ENCODE results near the gene DGKQ.

Gene DGKQ

DNA sequence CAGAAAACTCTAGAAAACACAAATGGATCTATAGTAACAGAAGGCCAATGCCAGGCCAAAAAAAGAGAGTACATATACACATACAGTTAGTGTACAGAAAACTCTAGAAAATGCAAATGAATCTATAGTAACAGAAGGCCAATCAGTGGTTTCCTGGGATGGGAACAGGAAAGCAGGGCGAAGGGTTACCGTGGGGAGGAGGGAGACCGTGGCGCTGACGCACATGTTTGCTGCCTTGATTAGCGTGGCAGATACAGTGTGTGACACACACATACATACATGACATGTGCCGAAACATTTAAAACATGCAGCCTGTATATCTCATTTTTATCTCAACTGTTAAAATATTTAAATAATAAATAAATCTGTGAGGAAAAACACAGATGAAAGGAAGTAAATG is 55.9 kb downstream of the DGKQ start:
- peaks cover 43 to 51% of the 10 kb centered on the region in 2 experiments for H3K4me1 ChIP-seq (ENCODE audit: control insufficient read depth in 1 of 2, insufficient read depth in 1 of 2, low read depth in 1 of 2, low read length in 1 of 2)
- TF ChIP-seq, protein P1, sequence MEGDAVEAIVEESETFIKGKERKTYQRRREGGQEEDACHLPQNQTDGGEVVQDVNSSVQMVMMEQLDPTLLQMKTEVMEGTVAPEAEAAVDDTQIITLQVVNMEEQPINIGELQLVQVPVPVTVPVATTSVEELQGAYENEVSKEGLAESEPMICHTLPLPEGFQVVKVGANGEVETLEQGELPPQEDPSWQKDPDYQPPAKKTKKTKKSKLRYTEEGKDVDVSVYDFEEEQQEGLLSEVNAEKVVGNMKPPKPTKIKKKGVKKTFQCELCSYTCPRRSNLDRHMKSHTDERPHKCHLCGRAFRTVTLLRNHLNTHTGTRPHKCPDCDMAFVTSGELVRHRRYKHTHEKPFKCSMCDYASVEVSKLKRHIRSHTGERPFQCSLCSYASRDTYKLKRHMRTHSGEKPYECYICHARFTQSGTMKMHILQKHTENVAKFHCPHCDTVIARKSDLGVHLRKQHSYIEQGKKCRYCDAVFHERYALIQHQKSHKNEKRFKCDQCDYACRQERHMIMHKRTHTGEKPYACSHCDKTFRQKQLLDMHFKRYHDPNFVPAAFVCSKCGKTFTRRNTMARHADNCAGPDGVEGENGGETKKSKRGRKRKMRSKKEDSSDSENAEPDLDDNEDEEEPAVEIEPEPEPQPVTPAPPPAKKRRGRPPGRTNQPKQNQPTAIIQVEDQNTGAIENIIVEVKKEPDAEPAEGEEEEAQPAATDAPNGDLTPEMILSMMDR (IDR thresholded peaks at IDR 0.05) = no peak
- H3K27me3 ChIP-seq = no peaks in the 10 kb centered on the region
- H3K36me3 ChIP-seq = peaks cover 8% of the 10 kb centered on the region
- no peak overlapping the region for H3K4me3 ChIP-seq (ENCODE audit: low read depth in 1 of 2, low read length in 1 of 2)
- no peak overlapping the region for H3K27ac ChIP-seq
- H3K9me3 ChIP-seq = no peaks in the 10 kb centered on the region

DNA sequence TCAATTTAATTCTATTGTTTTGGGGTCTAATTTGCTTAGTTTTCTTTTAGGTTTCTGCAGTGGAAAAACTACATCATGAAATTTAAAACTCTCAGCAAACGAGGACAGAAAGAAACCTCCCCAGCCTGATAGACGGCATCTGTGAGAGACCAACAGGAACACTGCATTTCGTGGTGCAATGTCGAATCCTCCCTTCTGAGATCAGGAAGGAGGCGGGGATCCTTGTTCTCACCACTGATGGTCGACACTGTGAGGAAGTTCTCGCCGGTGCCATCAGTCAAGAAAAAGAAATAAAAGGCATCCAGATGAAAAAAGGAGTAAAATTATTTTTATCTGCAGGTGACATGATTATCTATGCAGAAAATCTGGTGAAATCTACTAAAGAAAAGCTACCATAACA is 57.8 kb downstream of the DGKQ start:
- Histone ChIP-seq H3K27me3 (no peaks in the 10 kb centered on the region), H3K27ac (peak overlapping the region; percentile 62), H3K4me3 (ENCODE audit: low read depth in 1 of 2, low read length in 1 of 2) (no peak overlapping the region), H3K9me3 (no peaks in the 10 kb centered on the region), H3K4me1 (ENCODE audit: control insufficient read depth in 1 of 2, insufficient read depth in 1 of 2, low read depth in 1 of 2, low read length in 1 of 2) (peaks cover 30 to 33% of the 10 kb centered on the region in 2 experiments), H3K36me3 (peaks cover 27% of the 10 kb centered on the region)
- TF ChIP-seq, protein P1 (IDR thresholded peaks at IDR 0.05) = no peak

DNA sequence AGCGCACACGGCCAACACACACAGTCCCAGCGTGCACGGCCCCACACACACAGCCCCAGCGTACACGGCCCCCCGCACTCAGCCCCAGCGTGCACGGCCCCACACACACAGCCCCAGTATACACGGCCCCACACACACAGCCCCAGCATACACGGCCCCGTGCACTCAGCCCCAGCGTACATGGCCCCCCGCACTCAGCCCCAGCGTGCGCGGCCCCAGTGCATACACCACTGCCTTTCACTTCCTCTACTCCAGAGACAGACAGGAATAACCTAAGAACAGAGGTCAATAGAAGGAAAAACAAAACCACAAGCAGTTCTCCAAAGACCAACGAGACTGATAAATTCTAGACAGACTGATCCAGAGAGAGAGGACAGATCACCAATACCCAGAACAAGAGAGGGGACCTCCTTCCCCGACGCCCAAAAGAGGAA is 58.3 kb downstream of the DGKQ start:
- Histone ChIP-seq H3K27me3 (no peaks in the 10 kb centered on the region), H3K9me3 (no peaks in the 10 kb centered on the region), H3K4me3 (ENCODE audit: low read depth in 1 of 2, low read length in 1 of 2) (no peak overlapping the region), H3K36me3 (peaks cover 32% of the 10 kb centered on the region), H3K27ac (peak overlapping the region; percentile 62), H3K4me1 (ENCODE audit: control insufficient read depth in 1 of 2, insufficient read depth in 1 of 2, low read depth in 1 of 2, low read length in 1 of 2) (peaks cover 24 to 28% of the 10 kb centered on the region in 2 experiments)
- TF ChIP-seq, protein P1 (IDR thresholded peaks at IDR 0.05) = no peak

DNA sequence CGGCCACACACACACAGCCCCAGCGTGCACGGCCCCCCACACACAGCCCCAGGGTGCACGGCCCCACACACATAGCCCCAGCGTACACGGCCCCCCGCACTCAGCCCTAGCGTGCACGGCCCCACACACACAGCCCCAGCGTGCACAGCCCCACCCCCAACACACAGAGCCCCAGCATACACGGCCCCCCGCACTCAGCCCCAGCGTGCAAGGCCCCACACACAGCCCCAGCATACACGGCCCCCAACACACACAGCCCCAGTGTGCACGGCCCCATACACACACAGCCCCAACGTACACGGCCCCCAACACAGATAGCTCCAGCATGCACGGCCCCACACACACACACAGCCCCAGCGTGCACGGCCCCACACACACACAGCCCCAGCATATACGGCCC is 58.8 kb downstream of the DGKQ start:
- no peaks in the 10 kb centered on the region for H3K9me3 ChIP-seq
- no peak overlapping the region for H3K27ac ChIP-seq
- peaks cover 38% of the 10 kb centered on the region for H3K36me3 ChIP-seq
- H3K27me3 ChIP-seq = no peaks in the 10 kb centered on the region
- TF ChIP-seq, protein P1 (IDR thresholded peaks at IDR 0.05) = no peak
- H3K4me1 ChIP-seq (ENCODE audit: control insufficient read depth in 1 of 2, insufficient read depth in 1 of 2, low read depth in 1 of 2, low read length in 1 of 2) = peaks cover 19 to 23% of the 10 kb centered on the region in 2 experiments
- H3K4me3 ChIP-seq (ENCODE audit: low read depth in 1 of 2, low read length in 1 of 2) = no peak overlapping the region

DNA sequence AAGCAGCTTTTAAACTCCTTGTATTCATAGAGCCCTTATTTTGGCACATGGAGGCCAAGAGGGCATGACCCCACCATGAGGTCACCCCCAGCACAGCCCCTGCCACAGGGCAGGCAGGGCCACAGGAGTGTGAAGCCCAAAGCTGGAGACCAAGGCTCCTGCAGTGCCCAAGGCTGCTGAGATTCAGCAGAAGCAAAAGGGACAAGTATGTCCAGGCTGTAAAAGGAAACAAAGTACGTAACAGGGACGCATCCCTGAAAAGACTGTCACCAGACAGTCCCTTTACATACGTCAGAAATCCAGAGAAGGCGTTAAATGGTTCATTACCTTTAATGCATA is 60.1 kb downstream of the DGKQ start:
- Histone ChIP-seq H3K27ac (no peak overlapping the region), H3K36me3 (peaks cover 48% of the 10 kb centered on the region)
- TF ChIP-seq, protein P1 (IDR thresholded peaks at IDR 0.05) = no peak

More for the DNA sequence above, 60.1 kb downstream of the DGKQ start:
- Histone ChIP-seq H3K4me1 (ENCODE audit: control insufficient read depth in 1 of 2, insufficient read depth in 1 of 2, low read depth in 1 of 2, low read length in 1 of 2) (peaks cover 16 to 19% of the 10 kb centered on the region in 2 experiments), H3K9me3 (no peaks in the 10 kb centered on the region), H3K27me3 (no peaks in the 10 kb centered on the region), H3K4me3 (ENCODE audit: low read depth in 1 of 2, low read length in 1 of 2) (no peak overlapping the region)

Data from neutrophil (primary cell).